Neural progenitor cell (in vitro differentiated cells): ENCODE results near the gene GP1BB.

Experiments used
- CTCF ChIP-seq: fragments of 200-600 bp; sonication (generic); IDR thresholded peaks from 2 replicates; pipeline ENCODE4 v1.5.1; 2017; ENCODE audit warnings: antibody characterized with exemption, mild to moderate bottlenecking
- EZH2 ChIP-seq: fragments of 200-600 bp; sonication (generic); IDR thresholded peaks from 2 replicates; pipeline ENCODE4 v1.6.1; 2017; ENCODE audit warnings: antibody characterized with exemption, mild to moderate bottlenecking, moderate library complexity
- EZH2phosphoT487 ChIP-seq: fragments of 200-600 bp; sonication (generic); IDR thresholded peaks from 2 replicates; pipeline ENCODE4 v1.6.1; 2017; ENCODE audit warnings: antibody characterized with exemption

GRCh38 chr22:19753090-19753842 is 29.9 kb downstream of the GP1BB start:
- TF ChIP-seq CTCF (peak; percentile 46), EZH2 (no peak), EZH2phosphoT487 (no peak)
